TTC549 (cell line): ENCODE results near the gene MIF.
"Not testable (repeated sequence)": the region's sequence is repeated elsewhere in the genome, so short reads cannot be mapped to it uniquely, and the experiment has no call there.

Source experiments
- FAIRE-seq: peaks from 2 replicates; lab custom pipeline; 2012; peaks lifted over from hg19 to GRCh38; lab: Jason Lieb, UNC

MIF gene

GRCh38 chr22:23903328-23903971, 9.3 kb downstream of the MIF start:
- FAIRE-seq = no peak

DNA sequence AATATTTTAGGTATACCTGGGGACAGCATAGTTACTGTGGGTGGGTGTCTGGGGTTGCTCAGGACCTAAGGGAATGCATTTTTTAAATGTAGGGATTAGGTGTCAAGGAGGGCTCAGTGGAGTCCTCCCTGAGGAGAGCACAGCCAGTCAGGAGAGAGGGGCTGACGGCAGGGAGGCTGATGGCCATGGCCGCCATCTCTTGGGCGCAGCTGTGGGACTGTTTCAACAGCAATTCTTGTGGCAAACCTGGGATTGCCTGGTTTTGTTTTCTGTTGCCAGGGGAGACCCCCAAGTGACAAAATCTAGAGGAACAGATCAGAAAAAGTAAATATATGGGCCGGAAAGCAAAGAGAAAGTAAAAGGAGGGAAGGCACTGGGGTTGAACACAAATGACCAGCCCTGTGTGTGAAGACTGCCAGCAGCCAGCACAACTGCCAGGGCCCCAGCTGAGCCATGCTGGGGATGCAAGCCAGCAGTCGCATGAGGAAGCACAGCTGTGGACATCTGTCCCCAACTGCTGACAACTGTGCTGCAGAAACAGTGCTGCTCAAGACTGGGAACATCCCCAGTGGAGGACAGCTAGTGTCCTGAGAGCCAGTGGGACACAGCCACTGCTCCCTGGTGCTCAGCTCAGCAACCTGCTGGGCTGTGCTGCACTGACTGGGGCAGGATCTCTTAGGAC, 10.5 kb downstream of the MIF start:
- no peak for FAIRE-seq

DNA sequence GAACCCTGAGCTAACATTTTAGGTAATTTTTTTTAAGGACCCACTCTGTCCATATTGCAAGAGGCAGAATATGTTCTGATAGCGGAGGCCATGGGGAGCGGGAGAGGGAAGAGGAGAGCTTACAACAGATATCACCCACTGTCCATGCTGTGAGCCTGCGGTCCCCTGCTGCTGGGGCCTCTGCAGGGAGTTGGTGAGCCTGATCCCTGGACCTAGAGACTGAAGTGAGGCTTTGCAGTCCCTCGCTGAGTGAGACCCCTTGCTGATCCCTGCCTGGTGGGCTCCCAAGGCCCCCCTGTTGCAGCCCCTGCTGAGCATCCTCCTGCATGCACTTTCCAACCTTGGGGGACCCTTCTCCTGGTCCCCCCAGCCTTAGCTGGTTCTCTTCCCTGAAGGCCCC, 12.5 kb downstream of the MIF start:
- FAIRE-seq = no peak

- FAIRE-seq = not testable (repeated sequence)
Observed at GRCh38 chr22:23907423-23907822, 13.2 kb downstream of the MIF start.

DNA sequence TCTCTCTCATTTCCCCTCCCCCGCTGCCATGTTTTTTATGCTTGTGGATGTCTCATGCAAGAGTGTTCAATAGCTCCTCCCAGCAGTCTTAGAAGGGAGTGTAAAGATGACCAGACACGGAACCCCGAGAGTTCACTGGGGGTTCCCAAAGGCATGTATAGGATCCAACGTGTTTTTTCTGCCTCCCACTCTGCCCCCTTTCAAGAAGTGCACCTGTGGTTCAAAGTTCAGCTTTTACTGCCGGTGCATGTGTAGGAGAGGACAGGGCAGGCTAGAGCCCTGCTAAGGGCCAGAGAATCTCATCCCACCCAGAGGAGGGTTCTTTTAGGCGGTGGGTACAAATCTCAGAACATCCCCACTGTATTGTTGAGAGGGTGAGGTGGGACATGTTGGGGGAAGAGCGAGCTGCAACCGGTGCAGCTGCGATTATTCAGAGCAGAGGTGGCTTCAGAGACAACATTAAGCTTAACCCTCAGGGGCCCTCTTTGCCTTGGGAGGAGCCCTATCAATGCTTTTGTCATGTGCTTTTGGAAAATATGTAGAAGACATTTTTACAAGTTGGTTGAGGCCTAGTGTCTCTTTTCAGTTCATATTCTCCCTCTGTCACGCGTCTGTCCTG, 14.5 kb downstream of the MIF start:
- FAIRE-seq = no peak

- no peak for FAIRE-seq
Observed at GRCh38 chr22:23909296-23909898, 15.2 kb downstream of the MIF start.

- no peak for FAIRE-seq
Observed at GRCh38 chr22:23910496-23911190, 16.5 kb downstream of the MIF start.

GRCh38 chr22:23911318-23911980, 17.3 kb downstream of the MIF start:
- no peak for FAIRE-seq

GRCh38 chr22:23912293-23912903, 18.2 kb downstream of the MIF start:
- no peak for FAIRE-seq

DNA sequence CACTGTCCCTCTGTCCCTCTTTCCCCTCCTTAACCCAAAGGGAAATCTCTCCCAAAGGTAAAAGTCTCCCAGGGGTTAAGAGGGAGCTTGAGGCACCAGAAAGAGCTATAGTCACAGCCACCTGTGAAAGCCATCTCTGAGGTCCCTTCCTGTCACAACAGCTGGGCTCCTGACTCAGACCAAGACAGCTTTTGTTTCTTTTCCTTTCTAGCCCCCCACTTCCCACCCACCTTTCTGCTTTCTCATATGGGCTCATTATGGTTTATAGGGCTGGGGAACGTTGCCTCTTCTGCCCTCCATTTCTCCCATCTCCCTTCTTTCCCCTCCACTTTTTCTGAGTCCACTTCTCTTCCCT, 19.1 kb downstream of the MIF start:
- FAIRE-seq = no peak

DNA sequence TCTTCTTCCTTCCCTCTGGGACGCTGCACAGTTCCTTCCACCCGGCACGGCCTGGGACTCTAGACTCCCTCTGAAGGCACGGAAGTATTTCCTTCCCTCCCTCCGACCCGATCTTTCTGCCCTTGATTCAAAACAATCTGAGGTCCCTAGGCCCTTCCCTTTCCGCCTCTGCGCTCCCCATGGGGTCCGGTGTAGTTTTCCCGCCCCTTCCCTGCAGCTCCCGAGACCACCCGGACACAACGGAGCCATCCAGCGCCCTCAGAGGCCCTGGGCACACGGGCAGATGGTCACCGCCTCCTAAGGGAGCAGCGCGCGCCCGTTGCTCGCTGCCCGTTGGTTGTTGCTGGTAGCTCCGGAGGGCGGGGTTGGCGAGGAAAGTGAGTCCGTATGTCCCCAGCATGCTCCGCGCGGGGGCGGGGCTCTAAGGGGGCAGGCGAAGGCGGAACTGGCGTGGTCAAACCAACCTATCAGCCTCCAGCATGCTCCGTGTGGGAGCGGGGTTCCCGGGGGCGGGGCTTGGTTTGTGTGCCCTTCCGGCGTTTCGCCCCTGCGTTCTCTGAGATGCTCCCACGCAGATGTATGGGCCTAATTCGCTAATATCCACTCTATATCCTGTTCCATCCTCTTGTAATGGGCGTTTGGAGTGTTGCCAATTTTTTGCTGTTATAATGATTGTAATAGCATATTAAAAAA, 19.6 kb downstream of the MIF start:
- no peak for FAIRE-seq

- no peak for FAIRE-seq
Observed at GRCh38 chr22:23915290-23915689, 21.1 kb downstream of the MIF start.

GRCh38 chr22:23920267-23920611, 26.1 kb downstream of the MIF start:
- not testable (repeated sequence) for FAIRE-seq

DNA sequence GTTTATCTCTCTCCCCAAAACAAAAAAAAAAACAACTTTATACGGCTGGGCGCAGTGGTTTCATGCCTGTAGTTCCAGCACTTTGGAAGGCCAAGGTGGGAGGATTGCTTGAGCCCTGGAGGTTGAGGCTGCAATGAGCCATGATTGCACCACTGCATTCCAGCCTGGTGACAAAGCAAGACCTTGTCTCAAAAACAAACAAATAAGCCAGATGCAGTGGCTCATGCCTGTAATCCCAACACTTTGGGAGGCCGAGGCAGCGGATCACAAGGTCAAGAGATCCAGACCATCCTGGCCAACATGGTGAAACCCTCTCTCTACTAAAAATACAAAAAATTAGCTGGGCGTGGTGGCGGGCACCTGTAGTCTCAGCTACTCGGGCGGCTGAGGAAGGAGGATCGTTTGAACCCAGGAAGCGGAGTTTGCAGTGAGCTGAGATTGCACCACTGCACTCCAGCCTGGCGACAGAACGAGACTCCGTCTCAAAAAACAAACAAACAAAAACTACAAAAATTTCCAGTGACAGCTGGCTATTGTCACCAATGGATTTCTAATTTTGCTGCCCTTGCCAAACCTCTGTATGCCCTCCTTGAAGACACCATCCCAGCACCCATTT, 27.5 kb downstream of the MIF start:
- not testable (repeated sequence) for FAIRE-seq

DNA sequence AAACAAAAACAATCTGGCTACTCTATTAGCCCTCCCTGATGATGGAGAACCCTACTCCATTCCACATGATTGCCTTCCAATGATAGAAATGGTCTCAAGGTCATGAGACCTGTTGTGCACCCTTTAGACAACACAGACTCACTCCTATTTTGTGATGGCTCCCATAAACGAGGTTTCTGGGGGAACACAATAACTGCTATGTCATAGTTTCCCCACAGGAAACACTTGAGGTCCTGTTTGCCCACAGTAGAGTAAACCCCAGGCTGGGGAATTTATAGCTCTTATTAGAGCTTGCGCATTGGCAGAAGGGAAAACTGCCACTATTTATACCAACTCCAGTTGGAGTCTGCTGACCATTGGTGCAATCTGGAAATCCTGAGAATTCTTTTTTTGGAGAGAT, 28.7 kb downstream of the MIF start:
- no peak for FAIRE-seq

- FAIRE-seq = no peak
Observed at GRCh38 chr22:23925020-23925606, 30.9 kb downstream of the MIF start.

DNA sequence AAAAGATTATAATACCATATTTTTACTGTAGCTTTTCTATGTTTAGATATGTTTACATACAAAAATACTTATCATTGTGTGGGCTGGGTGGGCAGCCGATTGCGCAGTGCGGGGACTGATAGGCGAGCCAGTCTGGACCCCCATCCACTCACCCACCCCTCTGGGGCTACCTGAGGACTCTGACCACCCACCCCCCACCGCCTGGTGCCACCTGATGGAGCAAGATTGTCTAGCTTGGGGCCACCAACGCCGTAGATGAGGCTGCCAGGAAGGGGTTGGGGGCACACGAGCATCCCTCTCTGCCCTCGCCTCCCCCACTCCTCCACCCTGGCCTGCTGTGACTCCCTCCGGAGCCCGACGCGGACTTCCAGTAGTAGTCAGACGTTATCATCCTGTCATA, 32.4 kb downstream of the MIF start:
- FAIRE-seq = no peak

GRCh38 chr22:23938328-23939016, 44.3 kb downstream of the MIF start:
- FAIRE-seq = no peak

- FAIRE-seq = no peak
Observed at GRCh38 chr22:23939017-23939357, 44.8 kb downstream of the MIF start.

- not testable (repeated sequence) for FAIRE-seq
Observed at GRCh38 chr22:23940166-23940565, 46.0 kb downstream of the MIF start.
